Suprapubic skin (tissue), 4 donors: Measurements from ENCODE around the gene DPH5. TPM values are rescaled to one million over a fixed set of nuclear protein-coding genes. Genes with fewer than 3 reads are reported as not detected.

Experiments used
- DNase-seq, 2 donors: peaks; one replicate each; pipeline ENCODE4 v3.0.0-alpha.2; 2019; ENCODE audit warnings: low spot score in 2 of 2
- H3K27ac ChIP-seq: fragments of 200-600 bp; sonication (generic); one replicate; pipeline ENCODE4 v1.5.1; 2019
- H3K27me3 ChIP-seq: fragments of 200-600 bp; sonication (generic); one replicate; pipeline ENCODE4 v1.5.1; 2019
- H3K36me3 ChIP-seq: fragments of 200-600 bp; sonication (generic); one replicate; pipeline ENCODE4 v1.5.1; 2019
- H3K4me1 ChIP-seq: fragments of 200-600 bp; sonication (generic); one replicate; pipeline ENCODE4 v1.5.1; 2019
- H3K4me3 ChIP-seq: fragments of 200-600 bp; sonication (generic); one replicate; pipeline ENCODE4 v1.5.1; 2019; ENCODE audit warnings: mild to moderate bottlenecking
- H3K9me3 ChIP-seq: fragments of 200-600 bp; sonication (generic); one replicate; pipeline ENCODE4 v1.5.1; 2019
- EP300 ChIP-seq: sonication (generic); formaldehyde crosslinking; IDR thresholded peaks from one replicate; pipeline ENCODE4 v1.6.1; 2017; ENCODE audit warnings: antibody characterized with exemption
- POLR2A ChIP-seq, 2 donors: fragments of 450-650 bp; IDR thresholded peaks; one replicate each; pipeline ENCODE4 v1.6.1; 2017; ENCODE audit warnings: antibody characterized with exemption in 2 of 2, mild to moderate bottlenecking in 2 of 2, moderate library complexity in 2 of 2
- POLR2AphosphoS5 ChIP-seq, 3 donors: sonication (generic); formaldehyde crosslinking; IDR thresholded peaks; one replicate each; pipeline ENCODE4 v1.6.1; 2017; ENCODE audit warnings: antibody characterized with exemption in 3 of 3
- WGBS: methylation state at CpG from one replicate; pipeline ENCODE4 v1.1.5; 2018; 5-methylcytosine and 5-hydroxymethylcytosine counted together
- total RNA-seq, 4 donors: library from RNA; depleted of rRNA; stranded (reverse); fragments of >200 nt; gene quantifications; one replicate each; pipeline ENCODE4 v1.1.0, GENCODE V29; 2016
- TF ChIP-seq, protein P1 (sequence below), 2 donors: fragments of 200-600 bp in 1 of 2; fragments of 450-650 bp in 1 of 2; sonication (generic) in 1 of 2; IDR thresholded peaks; one replicate each; pipeline ENCODE4 v1.5.1; 2016 to 2019; ENCODE audit warnings: antibody characterized with exemption in 2 of 2, mild to moderate bottlenecking in 1 of 2, moderate library complexity in 1 of 2

The DPH5 gene
- total RNA-seq, 4 donors from 2014 or later, result 15.8 to 29.8 (median 24.3) TPM

DNA sequence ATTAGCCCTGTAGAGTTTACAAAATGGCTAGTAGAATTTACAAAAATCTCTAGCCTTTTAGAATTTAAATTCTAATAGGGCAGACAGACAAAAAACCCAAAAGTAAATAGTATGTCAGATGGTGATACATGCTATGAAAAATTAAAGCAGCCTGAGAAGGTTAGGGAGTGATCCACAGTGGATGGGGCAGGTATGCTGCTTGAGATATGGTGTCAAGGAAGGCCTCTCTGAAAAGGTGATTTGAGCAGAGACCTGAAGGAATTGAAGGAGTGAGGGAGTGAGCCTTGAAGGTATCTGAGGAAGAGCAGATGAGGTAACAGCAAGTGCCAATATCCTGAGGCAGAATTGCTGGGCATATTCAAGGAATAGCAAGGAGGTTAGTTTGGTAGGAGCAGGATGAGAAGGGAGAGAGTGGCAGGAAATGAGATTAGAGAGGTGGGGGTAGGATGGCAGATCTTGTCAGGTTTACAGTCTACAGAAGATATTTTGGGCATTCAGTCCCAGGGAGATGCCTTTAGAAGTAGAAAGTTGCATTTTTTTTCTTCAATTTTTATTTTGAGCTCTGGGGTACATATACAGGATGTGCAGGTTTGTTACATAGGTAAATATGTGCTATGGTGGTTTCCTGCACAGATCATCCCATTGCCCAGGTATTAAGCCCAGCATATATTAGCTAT, 40.8 kb upstream of the DPH5 start:
- no peak for TF ChIP-seq POLR2AphosphoS5 (IDR thresholded peaks at IDR 0.05)
- TF ChIP-seq EP300, result no peak
- TF ChIP-seq, protein P1, sequence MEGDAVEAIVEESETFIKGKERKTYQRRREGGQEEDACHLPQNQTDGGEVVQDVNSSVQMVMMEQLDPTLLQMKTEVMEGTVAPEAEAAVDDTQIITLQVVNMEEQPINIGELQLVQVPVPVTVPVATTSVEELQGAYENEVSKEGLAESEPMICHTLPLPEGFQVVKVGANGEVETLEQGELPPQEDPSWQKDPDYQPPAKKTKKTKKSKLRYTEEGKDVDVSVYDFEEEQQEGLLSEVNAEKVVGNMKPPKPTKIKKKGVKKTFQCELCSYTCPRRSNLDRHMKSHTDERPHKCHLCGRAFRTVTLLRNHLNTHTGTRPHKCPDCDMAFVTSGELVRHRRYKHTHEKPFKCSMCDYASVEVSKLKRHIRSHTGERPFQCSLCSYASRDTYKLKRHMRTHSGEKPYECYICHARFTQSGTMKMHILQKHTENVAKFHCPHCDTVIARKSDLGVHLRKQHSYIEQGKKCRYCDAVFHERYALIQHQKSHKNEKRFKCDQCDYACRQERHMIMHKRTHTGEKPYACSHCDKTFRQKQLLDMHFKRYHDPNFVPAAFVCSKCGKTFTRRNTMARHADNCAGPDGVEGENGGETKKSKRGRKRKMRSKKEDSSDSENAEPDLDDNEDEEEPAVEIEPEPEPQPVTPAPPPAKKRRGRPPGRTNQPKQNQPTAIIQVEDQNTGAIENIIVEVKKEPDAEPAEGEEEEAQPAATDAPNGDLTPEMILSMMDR (IDR thresholded peaks at IDR 0.05), result no peak
- no peak for TF ChIP-seq POLR2A (IDR thresholded peaks at IDR 0.05)
- no peaks in the 10 kb centered on the region for H3K36me3 ChIP-seq

DNA sequence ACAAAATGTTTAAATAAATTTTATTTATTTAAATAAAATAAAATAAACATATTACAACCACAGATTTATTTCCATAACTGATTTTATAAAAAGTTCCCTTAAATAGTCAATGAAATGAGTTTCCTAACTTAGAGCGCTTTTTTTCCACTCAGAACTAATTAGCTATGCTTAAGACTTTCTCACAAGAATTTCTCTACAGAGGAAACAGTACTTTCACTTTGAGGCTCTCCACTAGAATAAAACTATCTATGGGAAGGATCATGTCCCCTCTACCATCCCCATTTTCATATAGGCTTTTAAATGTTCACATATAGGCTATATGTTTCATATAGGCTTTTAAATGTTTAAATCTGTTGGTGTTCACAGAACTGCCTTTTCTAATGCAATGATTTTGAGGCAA, 40.0 kb upstream of the DPH5 start:
- Histone ChIP-seq H3K9me3 (no peaks in the 10 kb centered on the region), H3K4me1 (no peaks in the 10 kb centered on the region), H3K4me3 (no peak overlapping the region), H3K27ac (no peak overlapping the region), H3K27me3 (no peaks in the 10 kb centered on the region), H3K36me3 (no peaks in the 10 kb centered on the region)
- no peak for DNase-seq
- TF ChIP-seq EP300 (no peak), POLR2A (IDR thresholded peaks at IDR 0.05) (no peak), POLR2AphosphoS5 (IDR thresholded peaks at IDR 0.05) (no peak)
- TF ChIP-seq, protein P1 (IDR thresholded peaks at IDR 0.05), result no peak
- WGBS, result 87% methylated on average over 1 of the region's 1 CpG

More for the DNA sequence above, 40.8 kb upstream of the DPH5 start:
- H3K4me1 ChIP-seq, result no peaks in the 10 kb centered on the region
- no peaks in the 10 kb centered on the region for H3K27me3 ChIP-seq
- no peak for DNase-seq
- H3K9me3 ChIP-seq, result no peaks in the 10 kb centered on the region
- H3K27ac ChIP-seq, result no peak overlapping the region
- H3K4me3 ChIP-seq, result no peak overlapping the region

GRCh38 chr1:101064697-101065096, 39.1 kb upstream of the DPH5 start:
- DNase-seq, result no peak
- no peak overlapping the region for H3K27ac ChIP-seq
- H3K27me3 ChIP-seq, result no peaks in the 10 kb centered on the region
- 72% methylated on average over 2 of the region's 2 CpGs for WGBS
- no peaks in the 10 kb centered on the region for H3K9me3 ChIP-seq
- H3K4me1 ChIP-seq, result no peaks in the 10 kb centered on the region
- no peak for TF ChIP-seq EP300
- TF ChIP-seq, protein P1 (IDR thresholded peaks at IDR 0.05), result no peak
- no peak for TF ChIP-seq POLR2A (IDR thresholded peaks at IDR 0.05)
- TF ChIP-seq POLR2AphosphoS5 (IDR thresholded peaks at IDR 0.05), result no peak
- H3K36me3 ChIP-seq, result no peaks in the 10 kb centered on the region
- no peak overlapping the region for H3K4me3 ChIP-seq

DNA sequence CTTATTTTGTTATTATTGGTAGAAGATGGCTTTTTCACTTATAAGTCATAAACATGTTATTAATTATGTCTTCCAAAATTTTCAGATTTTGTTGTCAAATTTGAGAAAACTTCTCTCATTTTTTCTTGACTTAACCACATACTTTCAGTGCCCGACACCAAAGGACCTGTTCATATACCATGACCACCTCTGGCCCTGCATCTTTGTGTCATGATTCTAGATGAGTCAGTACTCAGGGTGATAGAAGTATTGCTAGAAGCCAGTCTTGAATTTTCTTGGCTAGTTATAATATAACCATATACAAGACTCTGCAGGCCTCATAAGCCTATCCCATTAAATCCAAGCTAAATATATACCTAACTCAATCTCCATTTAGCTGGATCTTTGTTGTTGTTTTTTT, 35.4 kb upstream of the DPH5 start:
- Histone ChIP-seq H3K4me3 (no peak overlapping the region), H3K4me1 (no peaks in the 10 kb centered on the region), H3K27me3 (no peaks in the 10 kb centered on the region), H3K9me3 (no peaks in the 10 kb centered on the region), H3K36me3 (no peaks in the 10 kb centered on the region), H3K27ac (no peak overlapping the region)
- WGBS, result 96% methylated on average over 1 of the region's 1 CpG
- no peak for TF ChIP-seq POLR2AphosphoS5 (IDR thresholded peaks at IDR 0.05)
- TF ChIP-seq EP300, result no peak
- TF ChIP-seq POLR2A (IDR thresholded peaks at IDR 0.05), result no peak
- TF ChIP-seq, protein P1 (IDR thresholded peaks at IDR 0.05), result no peak
- DNase-seq, result no peak

DNA sequence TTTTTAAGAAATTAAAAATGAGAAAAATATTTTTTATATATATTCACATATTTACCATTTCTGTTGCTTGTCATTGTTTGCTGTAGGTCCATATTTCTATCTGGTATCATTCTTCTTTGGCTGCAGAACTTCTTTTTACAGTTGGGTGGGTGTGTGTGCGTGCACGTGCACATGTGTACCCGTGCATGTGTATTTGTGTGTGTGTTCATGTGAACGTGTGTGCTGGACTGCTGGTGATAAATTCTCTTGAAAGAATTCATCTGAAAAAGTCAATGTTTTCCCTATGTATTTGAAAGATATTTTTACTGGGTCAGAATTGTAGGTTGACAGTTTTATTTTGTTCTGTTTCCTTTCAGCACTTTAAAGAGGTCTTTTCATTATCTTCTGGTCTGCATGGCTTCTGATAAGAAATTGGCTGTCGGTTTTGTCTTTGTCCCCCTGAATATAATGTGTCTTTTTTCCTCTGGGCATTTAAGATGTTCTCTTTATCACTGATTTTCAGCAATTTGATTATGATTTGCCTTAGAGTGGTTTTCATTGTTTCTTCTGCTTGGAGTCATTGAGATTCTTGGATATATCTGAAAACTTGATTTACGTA, 34.5 kb upstream of the DPH5 start:
- no peaks in the 10 kb centered on the region for H3K4me1 ChIP-seq
- no peaks in the 10 kb centered on the region for H3K36me3 ChIP-seq
- TF ChIP-seq POLR2A (IDR thresholded peaks at IDR 0.05) (no peak), EP300 (no peak), POLR2AphosphoS5 (IDR thresholded peaks at IDR 0.05) (no peak)
- TF ChIP-seq, protein P1 (IDR thresholded peaks at IDR 0.05), result no peak
- no peak overlapping the region for H3K4me3 ChIP-seq
- WGBS, result 86% methylated on average over 6 of the region's 6 CpGs
- H3K27me3 ChIP-seq, result no peaks in the 10 kb centered on the region
- no peak overlapping the region for H3K27ac ChIP-seq
- DNase-seq, result no peak
- H3K9me3 ChIP-seq, result no peaks in the 10 kb centered on the region
